ENCODE measurements around the gene PPM1N. TPM values are rescaled to one million over a fixed set of nuclear protein-coding genes. Genes with fewer than 3 reads are reported as not detected.

The PPM1N gene
- total RNA-seq, 2 donors from 2014 or later: 3.2 to 3.5 TPM

DNA sequence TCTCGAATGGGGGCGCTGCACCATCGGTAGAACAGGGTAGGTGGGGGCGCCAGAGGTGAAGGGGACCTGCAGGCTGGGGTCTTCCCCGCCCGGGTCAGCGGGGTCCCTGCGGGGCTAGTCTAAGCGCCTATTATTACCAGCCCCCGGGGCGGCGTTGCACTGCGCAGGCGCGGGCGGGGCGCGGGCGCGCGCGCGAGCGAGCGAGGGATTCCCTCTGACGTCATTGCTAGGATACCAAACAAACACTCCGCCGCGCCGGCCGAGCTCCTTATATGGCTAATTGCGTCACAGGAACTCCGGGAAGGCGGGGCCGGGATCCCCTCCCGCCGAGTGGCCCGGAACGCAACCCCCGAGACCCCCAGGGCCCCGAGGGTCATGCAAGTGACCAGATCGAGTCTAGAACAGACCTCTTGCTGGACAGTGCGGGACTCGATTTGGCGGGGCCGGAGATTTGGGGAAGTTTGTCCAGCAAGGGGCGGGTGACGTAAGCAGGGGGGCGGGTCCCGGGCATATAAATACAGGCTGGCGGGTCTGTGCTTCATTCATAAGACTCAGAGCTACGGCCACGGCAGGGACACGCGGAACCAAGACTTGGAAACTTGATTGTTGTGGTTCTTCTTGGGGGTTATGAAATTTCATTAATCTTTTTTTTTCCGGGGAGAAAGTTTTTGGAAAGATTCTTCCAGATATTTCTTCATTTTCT, 30.6 kb upstream of the PPM1N start, which contains the start of gene FOSB:
Gene FOSB (plus strand): TSS at position 541 of the 703 bp plus-strand sequence. CDS start 591 bp downstream, outside the sequence.
- Histone ChIP-seq H3K36me3 (ENCODE audit: control insufficient read depth, insufficient read depth, low read length) (no peaks in the 10 kb centered on the region), H3K4me3 (ENCODE audit: low read length) (peak within 1 kb of the TSS; percentile 92), H3K27me3 (ENCODE audit: control insufficient read depth, insufficient read depth, low read length, poor library complexity, severe bottlenecking) (peaks cover 13% of the 10 kb centered on the region), H3K9ac (ENCODE audit: extremely low read depth, low read length, poor library complexity, severe bottlenecking) (peak within 1 kb of the TSS; percentile 95), H3K4me1 (ENCODE audit: control insufficient read depth, insufficient read depth, low read length) (no peaks in the 10 kb centered on the region), H3K27ac (ENCODE audit: low read depth, low read length) (peak within 1 kb of the TSS; percentile 90), H3K9me3 (ENCODE audit: control insufficient read depth, low read length) (no peaks in the 10 kb centered on the region)
- TF ChIP-seq, protein P1, sequence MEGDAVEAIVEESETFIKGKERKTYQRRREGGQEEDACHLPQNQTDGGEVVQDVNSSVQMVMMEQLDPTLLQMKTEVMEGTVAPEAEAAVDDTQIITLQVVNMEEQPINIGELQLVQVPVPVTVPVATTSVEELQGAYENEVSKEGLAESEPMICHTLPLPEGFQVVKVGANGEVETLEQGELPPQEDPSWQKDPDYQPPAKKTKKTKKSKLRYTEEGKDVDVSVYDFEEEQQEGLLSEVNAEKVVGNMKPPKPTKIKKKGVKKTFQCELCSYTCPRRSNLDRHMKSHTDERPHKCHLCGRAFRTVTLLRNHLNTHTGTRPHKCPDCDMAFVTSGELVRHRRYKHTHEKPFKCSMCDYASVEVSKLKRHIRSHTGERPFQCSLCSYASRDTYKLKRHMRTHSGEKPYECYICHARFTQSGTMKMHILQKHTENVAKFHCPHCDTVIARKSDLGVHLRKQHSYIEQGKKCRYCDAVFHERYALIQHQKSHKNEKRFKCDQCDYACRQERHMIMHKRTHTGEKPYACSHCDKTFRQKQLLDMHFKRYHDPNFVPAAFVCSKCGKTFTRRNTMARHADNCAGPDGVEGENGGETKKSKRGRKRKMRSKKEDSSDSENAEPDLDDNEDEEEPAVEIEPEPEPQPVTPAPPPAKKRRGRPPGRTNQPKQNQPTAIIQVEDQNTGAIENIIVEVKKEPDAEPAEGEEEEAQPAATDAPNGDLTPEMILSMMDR (conservative IDR thresholded peaks at IDR 0.05): peak; percentile 53
- DNase-seq: peak; percentile 98
- H3K4me1 Mint-ChIP-seq: peaks cover 4% of the 10 kb centered on the region
- H3K4me3 Mint-ChIP-seq: peak within 1 kb of the TSS; percentile 77
- no peaks in the 10 kb centered on the region for H3K36me3 Mint-ChIP-seq (ENCODE audit: low read depth)
- no peaks in the 10 kb centered on the region for H3K9me3 Mint-ChIP-seq
- H3K27ac Mint-ChIP-seq: peak within 1 kb of the TSS; percentile 97
- 0% methylated on average over 25 to 56 of the region's 56 CpGs for WGBS, 2 experiments (ENCODE audit: insufficient coverage in 1 of 2, insufficient read length in 1 of 2)
- peaks cover 6% of the 10 kb centered on the region for H3K27me3 Mint-ChIP-seq (ENCODE audit: insufficient read depth)

DNA sequence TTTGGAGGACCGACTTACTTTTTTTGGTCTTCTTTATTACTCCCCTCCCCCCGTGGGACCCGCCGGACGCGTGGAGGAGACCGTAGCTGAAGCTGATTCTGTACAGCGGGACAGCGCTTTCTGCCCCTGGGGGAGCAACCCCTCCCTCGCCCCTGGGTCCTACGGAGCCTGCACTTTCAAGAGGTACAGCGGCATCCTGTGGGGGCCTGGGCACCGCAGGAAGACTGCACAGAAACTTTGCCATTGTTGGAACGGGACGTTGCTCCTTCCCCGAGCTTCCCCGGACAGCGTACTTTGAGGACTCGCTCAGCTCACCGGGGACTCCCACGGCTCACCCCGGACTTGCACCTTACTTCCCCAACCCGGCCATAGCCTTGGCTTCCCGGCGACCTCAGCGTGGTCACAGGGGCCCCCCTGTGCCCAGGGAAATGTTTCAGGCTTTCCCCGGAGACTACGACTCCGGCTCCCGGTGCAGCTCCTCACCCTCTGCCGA, 30.0 kb upstream of the PPM1N start:
- peaks cover 9% of the 10 kb centered on the region for H3K4me1 Mint-ChIP-seq
- Histone ChIP-seq H3K36me3 (ENCODE audit: control insufficient read depth, insufficient read depth, low read length) (no peaks in the 10 kb centered on the region), H3K9me3 (ENCODE audit: control insufficient read depth, low read length) (no peaks in the 10 kb centered on the region), H3K27me3 (ENCODE audit: control insufficient read depth, insufficient read depth, low read length, poor library complexity, severe bottlenecking) (peaks cover 13% of the 10 kb centered on the region), H3K4me1 (ENCODE audit: control insufficient read depth, insufficient read depth, low read length) (no peaks in the 10 kb centered on the region), H3K9ac (ENCODE audit: extremely low read depth, low read length, poor library complexity, severe bottlenecking) (peak overlapping the region; percentile 95), H3K27ac (ENCODE audit: low read depth, low read length) (peak overlapping the region; percentile 90), H3K4me3 (ENCODE audit: low read length) (peak overlapping the region; percentile 92)
- peak overlapping the region; percentile 77 for H3K4me3 Mint-ChIP-seq
- H3K27me3 Mint-ChIP-seq (ENCODE audit: insufficient read depth): peaks cover 10% of the 10 kb centered on the region
- WGBS, 2 experiments (ENCODE audit: insufficient coverage in 1 of 2, insufficient read length in 1 of 2): 3% methylated on average over 20 to 31 of the region's 31 CpGs
- no peaks in the 10 kb centered on the region for H3K9me3 Mint-ChIP-seq
- H3K36me3 Mint-ChIP-seq (ENCODE audit: low read depth): no peaks in the 10 kb centered on the region
- TF ChIP-seq, protein P1 (conservative IDR thresholded peaks at IDR 0.05): no peak
- H3K27ac Mint-ChIP-seq: peak overlapping the region; percentile 97
- DNase-seq: peak; percentile 73

DNA sequence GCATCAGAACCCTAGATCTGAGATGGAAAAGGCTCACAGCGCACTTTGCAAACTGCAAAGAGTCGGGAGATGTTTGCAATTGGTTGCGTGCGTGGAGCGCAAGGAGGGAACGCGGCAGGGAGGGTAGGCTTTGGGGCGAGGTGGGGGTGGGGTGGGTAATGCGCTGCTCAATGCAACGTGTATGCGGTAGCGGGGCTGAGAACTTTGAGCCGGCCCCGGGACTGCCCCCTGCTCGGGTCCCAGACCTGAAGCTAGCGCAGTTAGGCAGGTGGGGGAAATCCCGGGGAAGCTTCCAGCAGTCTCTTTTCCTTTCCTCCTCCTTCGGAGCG, 29.5 kb upstream of the PPM1N start:
- Histone ChIP-seq H3K36me3 (ENCODE audit: control insufficient read depth, insufficient read depth, low read length) (no peaks in the 10 kb centered on the region), H3K4me3 (ENCODE audit: low read length) (peak overlapping the region; percentile 92), H3K9ac (ENCODE audit: extremely low read depth, low read length, poor library complexity, severe bottlenecking) (peak overlapping the region; percentile 95), H3K9me3 (ENCODE audit: control insufficient read depth, low read length) (no peaks in the 10 kb centered on the region), H3K27me3 (ENCODE audit: control insufficient read depth, insufficient read depth, low read length, poor library complexity, severe bottlenecking) (peaks cover 13% of the 10 kb centered on the region), H3K27ac (ENCODE audit: low read depth, low read length) (peak overlapping the region; percentile 52), H3K4me1 (ENCODE audit: control insufficient read depth, insufficient read depth, low read length) (no peaks in the 10 kb centered on the region)
- Mint-ChIP-seq H3K36me3 (ENCODE audit: low read depth) (no peaks in the 10 kb centered on the region), H3K9me3 (no peaks in the 10 kb centered on the region), H3K27me3 (ENCODE audit: insufficient read depth) (peaks cover 10% of the 10 kb centered on the region), H3K4me1 (peaks cover 12% of the 10 kb centered on the region), H3K27ac (peak overlapping the region; percentile 97), H3K4me3 (peak overlapping the region; percentile 77)
- TF ChIP-seq, protein P1 (conservative IDR thresholded peaks at IDR 0.05): no peak
- 0% methylated on average over 1 to 19 of the region's 19 CpGs for WGBS, 2 experiments (ENCODE audit: insufficient coverage in 1 of 2, insufficient read length in 1 of 2)
- DNase-seq: no peak

Data from endodermal cell (in vitro differentiated cells).